ENCODE measurements around the gene ITPR2. TPM values are rescaled to one million over a fixed set of nuclear protein-coding genes. Genes with fewer than 3 reads are reported as not detected.

ITPR2 gene
- total and polyA plus RNA-seq, 4 donors: 4.1 to 47.0 (median 26.5) TPM

DNA sequence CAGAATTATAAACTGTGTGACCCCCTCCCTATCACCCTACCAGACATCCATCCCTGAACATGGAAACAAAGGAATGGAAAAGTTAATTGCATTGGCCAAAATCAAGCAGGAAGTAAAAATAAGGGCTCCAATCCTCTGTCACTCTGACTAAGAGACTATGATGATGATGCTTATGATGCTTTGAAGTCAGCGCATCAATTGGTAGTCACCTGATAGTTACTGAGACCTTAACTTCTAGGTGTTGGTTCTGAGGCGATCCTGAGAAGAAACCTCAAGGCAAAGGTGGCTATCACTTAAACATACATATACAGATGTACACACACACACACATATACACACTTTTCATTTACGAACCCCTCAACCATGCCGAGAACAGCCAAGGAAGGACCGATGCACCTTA is 6.6 kb downstream of the ITPR2 start:
- no peak overlapping the region for H3K4me3 ChIP-seq
- H3K9ac ChIP-seq (ENCODE audit: insufficient read depth in 1 of 2, low read length in 2 of 2): no peak overlapping the region
- peaks cover 0 to 11% (median 1%) of the 10 kb centered on the region in 5 donors for H3K4me1 ChIP-seq (ENCODE audit: control insufficient read depth in 5 of 5, insufficient read depth in 5 of 5, low read length in 5 of 5)
- no peaks in the 10 kb centered on the region for H3K9me3 ChIP-seq (ENCODE audit: control insufficient read depth in 4 of 4, insufficient read depth in 3 of 4, low read length in 3 of 4)
- H3K36me3 ChIP-seq (ENCODE audit: control insufficient read depth in 4 of 4, insufficient read depth in 4 of 4, low read length in 4 of 4): no peaks in the 10 kb centered on the region
- TF ChIP-seq, protein P1, sequence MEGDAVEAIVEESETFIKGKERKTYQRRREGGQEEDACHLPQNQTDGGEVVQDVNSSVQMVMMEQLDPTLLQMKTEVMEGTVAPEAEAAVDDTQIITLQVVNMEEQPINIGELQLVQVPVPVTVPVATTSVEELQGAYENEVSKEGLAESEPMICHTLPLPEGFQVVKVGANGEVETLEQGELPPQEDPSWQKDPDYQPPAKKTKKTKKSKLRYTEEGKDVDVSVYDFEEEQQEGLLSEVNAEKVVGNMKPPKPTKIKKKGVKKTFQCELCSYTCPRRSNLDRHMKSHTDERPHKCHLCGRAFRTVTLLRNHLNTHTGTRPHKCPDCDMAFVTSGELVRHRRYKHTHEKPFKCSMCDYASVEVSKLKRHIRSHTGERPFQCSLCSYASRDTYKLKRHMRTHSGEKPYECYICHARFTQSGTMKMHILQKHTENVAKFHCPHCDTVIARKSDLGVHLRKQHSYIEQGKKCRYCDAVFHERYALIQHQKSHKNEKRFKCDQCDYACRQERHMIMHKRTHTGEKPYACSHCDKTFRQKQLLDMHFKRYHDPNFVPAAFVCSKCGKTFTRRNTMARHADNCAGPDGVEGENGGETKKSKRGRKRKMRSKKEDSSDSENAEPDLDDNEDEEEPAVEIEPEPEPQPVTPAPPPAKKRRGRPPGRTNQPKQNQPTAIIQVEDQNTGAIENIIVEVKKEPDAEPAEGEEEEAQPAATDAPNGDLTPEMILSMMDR (IDR thresholded peaks at IDR 0.05; ENCODE audit: control extremely low read depth, extremely low read depth): no peak
- WGBS, 2 donors: 98% methylated on average over 5 of the region's 5 CpGs
- no peaks in the 10 kb centered on the region for H3K27me3 ChIP-seq (ENCODE audit: control insufficient read depth in 3 of 3, insufficient read depth in 3 of 3, low read length in 2 of 3)
- no peak for ATAC-seq (ENCODE audit: insufficient read depth, low FRiP score)
- no peak for DNase-seq
- no peak overlapping the region for H3K27ac ChIP-seq (ENCODE audit: low read depth in 1 of 2, low read length in 1 of 2)

DNA sequence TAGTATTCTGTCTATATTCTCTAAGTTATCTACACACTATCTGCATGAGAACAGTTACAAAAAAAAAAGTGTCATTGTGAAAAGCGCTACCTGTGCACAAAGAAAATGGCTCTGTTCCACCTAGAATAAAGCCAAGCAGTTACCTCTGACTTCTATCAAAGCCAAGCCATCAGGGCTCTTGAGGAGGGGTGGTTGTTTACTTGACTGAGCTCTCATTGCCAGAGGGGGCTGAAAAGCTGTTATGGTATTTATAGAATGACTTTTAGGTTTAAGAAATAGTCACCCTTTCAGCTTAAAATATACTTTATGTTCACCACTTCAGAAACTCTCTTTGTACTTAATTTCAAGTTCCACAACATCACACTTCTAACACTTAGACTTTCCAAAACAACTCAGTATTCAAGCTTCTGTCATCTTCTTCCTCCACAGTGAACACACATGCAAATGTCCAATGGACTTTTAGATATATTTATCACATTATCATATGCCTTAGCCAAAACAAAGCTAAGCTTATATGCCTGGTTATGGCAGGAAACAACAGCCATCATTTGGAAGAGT is 7.5 kb downstream of the ITPR2 start:
- ATAC-seq (ENCODE audit: insufficient read depth, low FRiP score): no peak
- Histone ChIP-seq H3K9ac (ENCODE audit: insufficient read depth in 1 of 2, low read length in 2 of 2) (no peak overlapping the region), H3K9me3 (ENCODE audit: control insufficient read depth in 4 of 4, insufficient read depth in 3 of 4, low read length in 3 of 4) (no peaks in the 10 kb centered on the region), H3K27ac (ENCODE audit: low read depth in 1 of 2, low read length in 1 of 2) (no peak overlapping the region), H3K36me3 (ENCODE audit: control insufficient read depth in 4 of 4, insufficient read depth in 4 of 4, low read length in 4 of 4) (no peaks in the 10 kb centered on the region), H3K4me1 (ENCODE audit: control insufficient read depth in 5 of 5, insufficient read depth in 5 of 5, low read length in 5 of 5) (peaks cover 0 to 5% (median 1%) of the 10 kb centered on the region in 5 donors), H3K4me3 (no peak overlapping the region), H3K27me3 (ENCODE audit: control insufficient read depth in 3 of 3, insufficient read depth in 3 of 3, low read length in 2 of 3) (no peaks in the 10 kb centered on the region)
- whole genome bisulfite sequencing, 2 donors: 72 to 91% methylated on average over 1 of the region's 1 CpG
- DNase-seq: no peak
- TF ChIP-seq, protein P1 (IDR thresholded peaks at IDR 0.05; ENCODE audit: control extremely low read depth, extremely low read depth): no peak

DNA sequence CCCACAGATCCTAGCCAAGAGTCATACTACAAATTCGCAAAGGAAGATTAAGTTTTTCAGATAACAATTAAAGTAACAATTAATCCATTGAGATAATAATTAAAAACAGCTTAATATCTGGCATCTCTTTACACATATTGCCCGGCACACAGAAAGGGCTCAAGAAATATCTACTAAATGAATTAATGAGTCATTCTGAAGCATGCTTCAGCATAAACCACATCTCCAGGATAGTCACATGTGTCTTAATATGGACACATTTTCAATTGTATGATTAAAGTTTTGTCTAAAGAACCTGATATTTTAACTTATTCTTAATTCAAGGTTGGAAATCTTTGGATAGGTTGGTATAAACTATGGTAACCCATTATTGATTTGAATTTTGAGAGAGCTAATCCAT is 9.6 kb downstream of the ITPR2 start:
- no peak for ATAC-seq (ENCODE audit: insufficient read depth, low FRiP score)
- TF ChIP-seq, protein P1 (IDR thresholded peaks at IDR 0.05; ENCODE audit: control extremely low read depth, extremely low read depth): no peak

DNA sequence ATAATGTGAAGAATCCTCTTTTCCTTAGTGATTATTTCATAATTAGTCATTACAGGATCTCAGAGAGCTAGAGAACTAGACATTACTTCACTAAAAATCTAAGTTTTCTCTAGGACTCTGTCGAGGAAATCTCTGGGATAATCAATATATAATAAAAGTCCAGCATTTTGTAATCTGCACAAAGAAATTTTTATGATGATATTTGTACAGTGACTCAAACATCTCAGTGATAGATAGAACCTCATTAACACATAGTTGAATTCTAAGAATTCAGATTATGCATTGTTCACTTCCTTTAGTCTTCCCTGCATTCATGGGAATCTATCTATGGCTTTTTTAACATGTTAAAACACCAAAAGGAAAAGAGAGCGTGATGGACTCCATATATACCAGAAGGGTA is 11.0 kb downstream of the ITPR2 start:
- Histone ChIP-seq H3K4me1 (ENCODE audit: control insufficient read depth in 5 of 5, insufficient read depth in 5 of 5, low read length in 5 of 5) (peaks cover 0 to 11% (median 0%) of the 10 kb centered on the region in 5 donors), H3K9me3 (ENCODE audit: control insufficient read depth in 4 of 4, insufficient read depth in 3 of 4, low read length in 3 of 4) (no peaks in the 10 kb centered on the region), H3K9ac (ENCODE audit: insufficient read depth in 1 of 2, low read length in 2 of 2) (no peak overlapping the region), H3K4me3 (no peak overlapping the region), H3K36me3 (ENCODE audit: control insufficient read depth in 4 of 4, insufficient read depth in 4 of 4, low read length in 4 of 4) (no peaks in the 10 kb centered on the region), H3K27ac (ENCODE audit: low read depth in 1 of 2, low read length in 1 of 2) (no peak overlapping the region), H3K27me3 (ENCODE audit: control insufficient read depth in 3 of 3, insufficient read depth in 3 of 3, low read length in 2 of 3) (no peaks in the 10 kb centered on the region)
- no peak for ATAC-seq (ENCODE audit: insufficient read depth, low FRiP score)
- DNase-seq: no peak
- TF ChIP-seq, protein P1 (IDR thresholded peaks at IDR 0.05; ENCODE audit: control extremely low read depth, extremely low read depth): no peak
- WGBS, 2 donors: 87 to 90% methylated on average over 2 of the region's 2 CpGs

More for the DNA sequence above, 9.6 kb downstream of the ITPR2 start:
- no peaks in the 10 kb centered on the region for H3K27me3 ChIP-seq (ENCODE audit: control insufficient read depth in 3 of 3, insufficient read depth in 3 of 3, low read length in 2 of 3)
- 88 to 96% methylated on average over 2 of the region's 2 CpGs for WGBS, 2 donors
- H3K4me3 ChIP-seq: no peak overlapping the region
- H3K36me3 ChIP-seq (ENCODE audit: control insufficient read depth in 4 of 4, insufficient read depth in 4 of 4, low read length in 4 of 4): no peaks in the 10 kb centered on the region
- H3K4me1 ChIP-seq (ENCODE audit: control insufficient read depth in 5 of 5, insufficient read depth in 5 of 5, low read length in 5 of 5): peaks cover 0 to 7% (median 0%) of the 10 kb centered on the region in 5 donors
- DNase-seq: no peak
- no peak overlapping the region for H3K27ac ChIP-seq (ENCODE audit: low read depth in 1 of 2, low read length in 1 of 2)
- H3K9me3 ChIP-seq (ENCODE audit: control insufficient read depth in 4 of 4, insufficient read depth in 3 of 4, low read length in 3 of 4): no peaks in the 10 kb centered on the region
- no peak overlapping the region for H3K9ac ChIP-seq (ENCODE audit: insufficient read depth in 1 of 2, low read length in 2 of 2)
